SH-SY5Y (cell line): ENCODE data around the gene PPP4R3B.

Source experiments
- GATA2 ChIP-seq: IDR thresholded peaks from 2 replicates; pipeline ENCODE4 v1.6.1; 2011; ENCODE audit warnings: mild to moderate bottlenecking, low read depth, low read length
- GATA3 ChIP-seq: IDR thresholded peaks from 2 replicates; pipeline ENCODE4 v1.6.1; 2011; ENCODE audit warnings: low read depth, mild to moderate bottlenecking, low read length, moderate library complexity

- TF ChIP-seq GATA2 (no peak), GATA3 (no peak)
These were observed 70.4 kb downstream of the PPP4R3B start for GRCh38 chr2:55547001-55547400.
